NCI-H1105 (cell line): ENCODE results near the gene WDR59.
A peak's percentile ranks its signal among the peaks of the same experiment; 100 is the strongest.

ENCODE experiments used
- DNase-seq: peaks from one replicate; lab custom pipeline; 2025; lab: John Stamatoyannopoulos, UW

The WDR59 gene

GRCh38 chr16:74902161-74902560, 82.8 kb downstream of the WDR59 start:
- DNase-seq: no peak

GRCh38 chr16:74901606-74902005, 83.3 kb downstream of the WDR59 start:
- DNase-seq: no peak

GRCh38 chr16:74899816-74900215, 85.1 kb downstream of the WDR59 start:
- DNase-seq: no peak

- DNase-seq: no peak
These were observed 86.3 kb downstream of the WDR59 start for GRCh38 chr16:74898659-74899058.

- no peak for DNase-seq
These were observed 88.2 kb downstream of the WDR59 start for GRCh38 chr16:74896389-74897370.

- no peak for DNase-seq
These were observed 91.4 kb downstream of the WDR59 start for GRCh38 chr16:74893541-74893940.

- DNase-seq: no peak
These were observed 92.1 kb downstream of the WDR59 start for GRCh38 chr16:74892574-74893461.

GRCh38 chr16:74888888-74889287, 96.0 kb downstream of the WDR59 start:
- no peak for DNase-seq

- no peak for DNase-seq
These were observed 96.6 kb downstream of the WDR59 start for GRCh38 chr16:74888232-74888862.

GRCh38 chr16:74887084-74887483, 97.8 kb downstream of the WDR59 start:
- no peak for DNase-seq

GRCh38 chr16:74877706-74878105, 107.2 kb downstream of the WDR59 start:
- DNase-seq: no peak

GRCh38 chr16:74874912-74875546, 109.9 kb downstream of the WDR59 start:
- no peak for DNase-seq

- DNase-seq: no peak
These were observed 110.8 kb downstream of the WDR59 start for GRCh38 chr16:74874123-74874522.

- DNase-seq: no peak
These were observed 112.6 kb downstream of the WDR59 start for GRCh38 chr16:74872302-74872701.

- DNase-seq: no peak
These were observed 113.3 kb downstream of the WDR59 start for GRCh38 chr16:74871608-74872007.

- DNase-seq: no peak
These were observed 116.4 kb downstream of the WDR59 start for GRCh38 chr16:74868501-74868900.

GRCh38 chr16:74868035-74868434, 116.9 kb downstream of the WDR59 start:
- no peak for DNase-seq

- DNase-seq: no peak
These were observed 117.6 kb downstream of the WDR59 start for GRCh38 chr16:74867281-74867849.

GRCh38 chr16:74865922-74866598, 118.9 kb downstream of the WDR59 start:
- no peak for DNase-seq

GRCh38 chr16:74862743-74863244, 122.1 kb downstream of the WDR59 start:
- peak; percentile 1 for DNase-seq

- DNase-seq: no peak
These were observed 132.4 kb downstream of the WDR59 start for GRCh38 chr16:74852500-74852875.
